ENCODE measurements around the gene IL21R.

- TF ChIP-seq CTCF (IDR thresholded peaks at IDR 0.05) (no peak), POLR2AphosphoS5 (IDR thresholded peaks at IDR 0.05) (no peak), POLR2A (IDR thresholded peaks at IDR 0.05) (no peak), EP300 (IDR thresholded peaks at IDR 0.05; ENCODE audit: low read depth) (no peak)
These were observed 50.9 kb downstream of the IL21R start for GRCh38 chr16:27452569-27453493.
